Tibial artery (tissue), 4 donors: ENCODE measurements around the gene GGA1.
A peak's percentile ranks its signal among the peaks of the same experiment; 100 is the strongest.

Source experiments
- DNase-seq, 2 donors: peaks; one replicate each; pipeline ENCODE4 v3.0.0-alpha.2; 2019
- H3K27ac ChIP-seq, 2 donors: fragments of 200-600 bp; sonication (generic) in 1 of 2; 1 replicate in 1 of 2; 2 replicates in 1 of 2; pipeline ENCODE4 v1.5.1; 2018 to 2019; ENCODE audit warnings: mild to moderate bottlenecking in 1 of 2
- H3K27me3 ChIP-seq, 2 donors: fragments of 200-600 bp; sonication (generic) in 1 of 2; one replicate each; pipeline versions ENCODE4 v1.5.1 to v1.6.0; 2016 to 2019
- H3K36me3 ChIP-seq, 3 donors: fragments of 200-600 bp; sonication (generic) in 2 of 3; one replicate each; pipeline ENCODE4 v1.5.1; 2016 to 2019; ENCODE audit warnings: mild to moderate bottlenecking in 2 of 3
- H3K4me1 ChIP-seq, 4 donors: fragments of 200-600 bp; sonication (generic) in 2 of 4; 1 replicate in 3 of 4; 2 replicates in 1 of 4; pipeline ENCODE4 v1.5.1; 2016 to 2019
- H3K4me3 ChIP-seq, 2 donors: fragments of 200-600 bp; sonication (generic) in 1 of 2; 1 replicate in 1 of 2; 2 replicates in 1 of 2; pipeline ENCODE4 v1.5.1; 2018 to 2019; ENCODE audit warnings: mild to moderate bottlenecking in 2 of 2
- H3K9me3 ChIP-seq, 3 donors: fragments of 200-600 bp; sonication (generic) in 1 of 3; one replicate each; pipeline ENCODE4 v1.5.1; 2016 to 2019
- intact Hi-C: fragments of 100-400 bp; cut with DNase I; formaldehyde crosslinking; loops from one replicate; pipeline ENCODE4 v1.15.0; 2023; ENCODE audit warnings: low total_unique reads
- TF ChIP-seq, protein P1 (sequence below), 2 experiments: fragments of 200-600 bp in 1 of 2; fragments of 450-650 bp in 1 of 2; IDR thresholded peaks; one replicate each; pipeline ENCODE4 v1.5.1; 2017 to 2019; ENCODE audit warnings: antibody characterized with exemption in 2 of 2, mild to moderate bottlenecking in 1 of 2, moderate library complexity in 1 of 2

Gene GGA1

DNA sequence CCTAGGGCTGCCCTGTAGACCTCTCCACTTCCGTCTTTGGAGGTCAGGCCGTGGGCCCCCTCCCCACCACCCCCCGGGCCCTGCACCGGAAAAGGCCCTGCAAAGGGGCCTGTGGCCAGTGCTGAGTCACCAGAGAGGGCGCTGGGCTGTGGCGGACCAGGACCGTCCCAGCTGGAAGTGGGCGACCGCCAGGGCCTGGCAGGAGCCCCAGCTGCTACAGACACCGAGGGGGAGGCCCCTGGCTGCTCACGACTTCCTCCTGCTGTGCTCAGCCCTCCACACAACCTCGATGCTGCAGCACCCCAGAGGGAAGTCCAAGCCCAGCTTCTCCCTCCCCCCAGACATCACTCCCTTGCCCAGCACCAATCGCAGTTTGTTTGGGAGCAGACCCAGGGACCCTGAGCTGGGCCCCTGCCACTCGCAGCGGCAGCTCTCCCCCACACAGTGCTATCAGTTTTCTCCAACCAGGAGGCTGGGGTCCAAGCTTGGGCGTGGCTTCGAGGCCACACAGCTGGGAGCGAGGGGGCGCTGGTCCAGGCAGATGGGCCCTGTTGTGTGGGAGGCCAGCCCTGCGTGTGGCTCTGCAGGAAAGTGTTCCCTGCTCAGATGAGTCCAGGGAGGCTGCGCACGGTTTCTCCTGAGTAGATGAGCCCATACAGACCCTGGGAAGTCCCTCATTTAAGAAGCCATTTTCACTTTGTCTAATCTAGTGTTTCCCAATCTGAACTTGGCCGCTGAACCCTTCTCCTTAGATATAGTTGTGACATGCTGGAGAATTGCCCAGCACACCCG lies 25.2 kb downstream of the GGA1 start:
- no peaks in the 10 kb centered on the region for H3K9me3 ChIP-seq
- TF ChIP-seq, protein P1, sequence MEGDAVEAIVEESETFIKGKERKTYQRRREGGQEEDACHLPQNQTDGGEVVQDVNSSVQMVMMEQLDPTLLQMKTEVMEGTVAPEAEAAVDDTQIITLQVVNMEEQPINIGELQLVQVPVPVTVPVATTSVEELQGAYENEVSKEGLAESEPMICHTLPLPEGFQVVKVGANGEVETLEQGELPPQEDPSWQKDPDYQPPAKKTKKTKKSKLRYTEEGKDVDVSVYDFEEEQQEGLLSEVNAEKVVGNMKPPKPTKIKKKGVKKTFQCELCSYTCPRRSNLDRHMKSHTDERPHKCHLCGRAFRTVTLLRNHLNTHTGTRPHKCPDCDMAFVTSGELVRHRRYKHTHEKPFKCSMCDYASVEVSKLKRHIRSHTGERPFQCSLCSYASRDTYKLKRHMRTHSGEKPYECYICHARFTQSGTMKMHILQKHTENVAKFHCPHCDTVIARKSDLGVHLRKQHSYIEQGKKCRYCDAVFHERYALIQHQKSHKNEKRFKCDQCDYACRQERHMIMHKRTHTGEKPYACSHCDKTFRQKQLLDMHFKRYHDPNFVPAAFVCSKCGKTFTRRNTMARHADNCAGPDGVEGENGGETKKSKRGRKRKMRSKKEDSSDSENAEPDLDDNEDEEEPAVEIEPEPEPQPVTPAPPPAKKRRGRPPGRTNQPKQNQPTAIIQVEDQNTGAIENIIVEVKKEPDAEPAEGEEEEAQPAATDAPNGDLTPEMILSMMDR (IDR thresholded peaks at IDR 0.05) = peak in 1 of 2 experiments; percentile 12
- peaks cover 3 to 28% (median 22%) of the 10 kb centered on the region in 4 donors for H3K4me1 ChIP-seq
- H3K4me3 ChIP-seq = peak overlapping the region; percentile 27 to 34
- H3K27ac ChIP-seq = peak overlapping the region; percentile 35 to 73
- peaks cover 3 to 44% (median 35%) of the 10 kb centered on the region in 3 donors for H3K36me3 ChIP-seq
- intact Hi-C loops = no loop called here
- peaks cover 0 to 3% of the 10 kb centered on the region in 2 donors for H3K27me3 ChIP-seq
- peak; percentile 84 to 93 for DNase-seq

GRCh38 chr22:37634417-37634924 lies 25.8 kb downstream of the GGA1 start:
- peaks cover 0 to 38% (median 28%) of the 10 kb centered on the region in 3 donors for H3K36me3 ChIP-seq
- intact Hi-C loops = no loop called here
- DNase-seq = no peak
- H3K9me3 ChIP-seq = no peaks in the 10 kb centered on the region
- TF ChIP-seq, protein P1 (IDR thresholded peaks at IDR 0.05) = peak in 1 of 2 experiments; percentile 4
- peak overlapping the region; percentile 27 to 34 for H3K4me3 ChIP-seq
- peaks cover 0 to 10% of the 10 kb centered on the region in 2 donors for H3K27me3 ChIP-seq
- H3K27ac ChIP-seq = peak overlapping the region; percentile 35 to 73
- peaks cover 3 to 32% (median 28%) of the 10 kb centered on the region in 4 donors for H3K4me1 ChIP-seq

GRCh38 chr22:37635157-37635556 lies 26.5 kb downstream of the GGA1 start:
- intact Hi-C loops = no loop called here
- H3K4me3 ChIP-seq = no peak overlapping the region
- TF ChIP-seq, protein P1 (IDR thresholded peaks at IDR 0.05) = no peak
- H3K9me3 ChIP-seq = no peaks in the 10 kb centered on the region
- peaks cover 0 to 31% (median 21%) of the 10 kb centered on the region in 3 donors for H3K36me3 ChIP-seq
- no peak overlapping the region for H3K27ac ChIP-seq
- H3K4me1 ChIP-seq = peaks cover 3 to 39% (median 34%) of the 10 kb centered on the region in 4 donors
- peaks cover 0 to 17% of the 10 kb centered on the region in 2 donors for H3K27me3 ChIP-seq
- no peak for DNase-seq

- Histone ChIP-seq H3K27ac (no peak overlapping the region), H3K4me3 (no peak overlapping the region), H3K4me1 (peaks cover 3 to 50% (median 35%) of the 10 kb centered on the region in 4 donors), H3K36me3 (peaks cover 0 to 19% (median 11%) of the 10 kb centered on the region in 3 donors), H3K27me3 (peaks cover 0 to 29% of the 10 kb centered on the region in 2 donors), H3K9me3 (no peaks in the 10 kb centered on the region)
- intact Hi-C loops = no loop called here
- TF ChIP-seq, protein P1 (IDR thresholded peaks at IDR 0.05) = no peak
- DNase-seq = no peak
Observed at GRCh38 chr22:37636186-37636948, 27.7 kb downstream of the GGA1 start.

GRCh38 chr22:37636949-37637273 lies 28.3 kb downstream of the GGA1 start:
- Histone ChIP-seq H3K27me3 (peaks cover 0 to 32% of the 10 kb centered on the region in 2 donors), H3K9me3 (no peaks in the 10 kb centered on the region), H3K4me3 (no peak overlapping the region), H3K4me1 (peaks cover 3 to 50% (median 35%) of the 10 kb centered on the region in 4 donors), H3K27ac (no peak overlapping the region), H3K36me3 (peaks cover 0 to 13% (median 6%) of the 10 kb centered on the region in 3 donors)
- TF ChIP-seq, protein P1 (IDR thresholded peaks at IDR 0.05) = no peak
- intact Hi-C loops = no loop called here
- no peak for DNase-seq
